Measurements from ENCODE around the gene RSF1.

The RSF1 gene

GRCh38 chr11:77749232-77749631 is 71.3 kb downstream of the RSF1 start:
- Histone ChIP-seq H3K4me3 (ENCODE audit: low read depth, low read length) (no peak overlapping the region), H3K9me3 (no peaks in the 10 kb centered on the region), H3K4me1 (no peaks in the 10 kb centered on the region), H3K36me3 (0 out of 2 replicates have a peak, but pooled peaks cover 6% of the 10 kb centered on the region), H3K27me3 (no peaks in the 10 kb centered on the region)
- TF ChIP-seq, protein P1, sequence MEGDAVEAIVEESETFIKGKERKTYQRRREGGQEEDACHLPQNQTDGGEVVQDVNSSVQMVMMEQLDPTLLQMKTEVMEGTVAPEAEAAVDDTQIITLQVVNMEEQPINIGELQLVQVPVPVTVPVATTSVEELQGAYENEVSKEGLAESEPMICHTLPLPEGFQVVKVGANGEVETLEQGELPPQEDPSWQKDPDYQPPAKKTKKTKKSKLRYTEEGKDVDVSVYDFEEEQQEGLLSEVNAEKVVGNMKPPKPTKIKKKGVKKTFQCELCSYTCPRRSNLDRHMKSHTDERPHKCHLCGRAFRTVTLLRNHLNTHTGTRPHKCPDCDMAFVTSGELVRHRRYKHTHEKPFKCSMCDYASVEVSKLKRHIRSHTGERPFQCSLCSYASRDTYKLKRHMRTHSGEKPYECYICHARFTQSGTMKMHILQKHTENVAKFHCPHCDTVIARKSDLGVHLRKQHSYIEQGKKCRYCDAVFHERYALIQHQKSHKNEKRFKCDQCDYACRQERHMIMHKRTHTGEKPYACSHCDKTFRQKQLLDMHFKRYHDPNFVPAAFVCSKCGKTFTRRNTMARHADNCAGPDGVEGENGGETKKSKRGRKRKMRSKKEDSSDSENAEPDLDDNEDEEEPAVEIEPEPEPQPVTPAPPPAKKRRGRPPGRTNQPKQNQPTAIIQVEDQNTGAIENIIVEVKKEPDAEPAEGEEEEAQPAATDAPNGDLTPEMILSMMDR (IDR thresholded peaks at IDR 0.05; ENCODE audit: low read depth, low read length), result no peak
- DNase-seq, result no peak

GRCh38 chr11:77748266-77748665 is 72.3 kb downstream of the RSF1 start:
- no peaks in the 10 kb centered on the region for H3K9me3 ChIP-seq
- H3K4me3 ChIP-seq (ENCODE audit: low read depth, low read length), result no peak overlapping the region
- no peaks in the 10 kb centered on the region for H3K4me1 ChIP-seq
- no peak for DNase-seq
- H3K36me3 ChIP-seq, result no peaks in the 10 kb centered on the region
- TF ChIP-seq, protein P1 (IDR thresholded peaks at IDR 0.05; ENCODE audit: low read depth, low read length), result no peak
- H3K27me3 ChIP-seq, result no peaks in the 10 kb centered on the region

DNA sequence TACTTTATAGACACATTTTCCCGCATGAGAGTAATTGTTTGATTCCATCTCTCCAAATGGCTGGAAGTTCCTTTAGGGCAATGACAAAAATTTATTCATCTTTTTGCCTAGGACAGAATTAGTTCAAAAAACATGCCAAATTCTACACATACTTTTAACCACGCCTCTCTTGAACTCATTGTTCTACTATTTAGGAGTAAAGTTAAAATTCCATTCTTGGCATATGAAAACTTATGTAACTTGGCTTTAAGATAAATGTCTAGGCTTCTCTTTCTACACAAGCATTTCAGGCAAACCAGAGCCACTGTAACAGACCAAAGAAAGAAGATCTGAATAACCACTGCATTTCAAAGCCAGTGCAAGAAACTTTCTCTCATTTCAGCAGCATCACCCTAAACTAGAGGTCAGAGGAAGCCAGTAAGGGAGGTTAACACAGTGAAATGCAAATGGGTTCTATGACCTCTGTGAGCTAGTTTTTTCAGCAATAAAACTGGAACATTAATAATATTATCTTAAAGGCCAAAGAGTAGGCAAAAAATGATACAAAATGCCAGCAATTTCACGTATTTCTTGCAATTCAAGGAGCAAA is 73.0 kb downstream of the RSF1 start:
- H3K27me3 ChIP-seq, result no peaks in the 10 kb centered on the region
- H3K36me3 ChIP-seq, result peaks cover 3% of the 10 kb centered on the region; the same call in 1 of the 2 replicates
- DNase-seq, result no peak
- TF ChIP-seq, protein P1 (IDR thresholded peaks at IDR 0.05; ENCODE audit: low read depth, low read length), result no peak
- H3K9me3 ChIP-seq, result no peaks in the 10 kb centered on the region
- no peaks in the 10 kb centered on the region for H3K4me1 ChIP-seq
- H3K4me3 ChIP-seq (ENCODE audit: low read depth, low read length), result no peak overlapping the region

DNA sequence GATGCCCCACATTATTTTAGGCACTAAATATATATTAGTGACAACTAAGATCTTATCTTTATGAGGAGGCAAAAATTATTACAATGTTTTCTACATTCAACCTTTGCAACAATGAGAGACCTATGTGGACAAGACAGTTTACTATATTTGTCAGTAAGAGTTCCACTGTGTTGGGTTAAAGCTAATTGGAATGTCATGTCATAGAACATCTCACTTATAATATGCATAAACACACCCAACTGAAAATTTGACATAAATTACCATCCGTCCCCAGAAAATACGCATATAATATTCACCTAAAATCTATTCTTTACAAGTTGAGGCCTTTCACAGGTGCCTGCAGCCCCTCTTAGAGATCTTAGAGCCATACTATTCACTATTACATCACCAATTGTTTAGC is 84.0 kb downstream of the RSF1 start:
- Histone ChIP-seq H3K4me3 (ENCODE audit: low read depth, low read length) (no peak overlapping the region), H3K36me3 (peaks cover 28% of the 10 kb centered on the region), H3K4me1 (no peaks in the 10 kb centered on the region), H3K27me3 (no peaks in the 10 kb centered on the region), H3K9me3 (no peaks in the 10 kb centered on the region)
- no peak for DNase-seq
- TF ChIP-seq, protein P1 (IDR thresholded peaks at IDR 0.05; ENCODE audit: low read depth, low read length), result no peak

- peaks cover 6% of the 10 kb centered on the region; the same call in 1 of the 2 replicates for H3K9me3 ChIP-seq
- peaks cover 29% of the 10 kb centered on the region for H3K36me3 ChIP-seq
- H3K4me3 ChIP-seq (ENCODE audit: low read depth, low read length), result no peak overlapping the region
- H3K4me1 ChIP-seq, result no peaks in the 10 kb centered on the region
- H3K27me3 ChIP-seq, result no peaks in the 10 kb centered on the region
- TF ChIP-seq, protein P1 (IDR thresholded peaks at IDR 0.05; ENCODE audit: low read depth, low read length), result no peak
- no peak for DNase-seq
These were observed 85.6 kb downstream of the RSF1 start for GRCh38 chr11:77734890-77735289.

GRCh38 chr11:77732143-77732542 is 88.4 kb downstream of the RSF1 start:
- peaks cover 29% of the 10 kb centered on the region for H3K36me3 ChIP-seq
- no peak overlapping the region for H3K4me3 ChIP-seq (ENCODE audit: low read depth, low read length)
- DNase-seq, result no peak
- no peaks in the 10 kb centered on the region for H3K4me1 ChIP-seq
- TF ChIP-seq, protein P1 (IDR thresholded peaks at IDR 0.05; ENCODE audit: low read depth, low read length), result no peak
- no peaks in the 10 kb centered on the region for H3K27me3 ChIP-seq
- peaks cover 6% of the 10 kb centered on the region; the same call in 1 of the 2 replicates for H3K9me3 ChIP-seq

All from BE2C (cell line).